IgD-negative memory B cell (primary cell): ENCODE data around the gene LAPTM5. TPM values are rescaled to one million over a fixed set of nuclear protein-coding genes. Genes with fewer than 3 reads are reported as not detected.
"Not testable (repeated sequence)": the region's sequence is repeated elsewhere in the genome, so short reads cannot be mapped to it uniquely, and the experiment has no call there.

Experiments
- H3K27ac Mint-ChIP-seq, 3 donors: one replicate each; pipeline ENCODE4 v1.8.0; 2020 to 2022; ENCODE audit warnings: mild to moderate bottlenecking in 3 of 3, mixed read lengths in 3 of 3, moderate library complexity in 1 of 3
- H3K27me3 Mint-ChIP-seq: one replicate; pipeline ENCODE4 v1.8.0; 2021; ENCODE audit warnings: mixed read lengths
- H3K36me3 Mint-ChIP-seq: one replicate; pipeline ENCODE4 v1.8.0; 2020; ENCODE audit warnings: mild to moderate bottlenecking, mixed read lengths
- H3K4me1 Mint-ChIP-seq, 3 donors: one replicate each; pipeline ENCODE4 v1.8.0; 2020 to 2022; ENCODE audit warnings: mixed read lengths in 3 of 3, mild to moderate bottlenecking in 1 of 3
- H3K4me3 Mint-ChIP-seq, 4 donors: one replicate each; pipeline ENCODE4 v1.8.0; 2020 to 2022; ENCODE audit warnings: mild to moderate bottlenecking in 4 of 4, mixed read lengths in 4 of 4, moderate library complexity in 3 of 4
- H3K9me3 Mint-ChIP-seq, 3 donors: one replicate each; pipeline ENCODE4 v1.8.0; 2020 to 2021; ENCODE audit warnings: mixed read lengths in 3 of 3, mild to moderate bottlenecking in 1 of 3
- polyA plus RNA-seq: library from polyadenylated mRNA; unstranded; fragments of 300-500 nt; fragmentation: Illumina TruSeq; gene quantifications from one replicate; pipeline ENCODE4 v1.2.3, GENCODE V29; 2021

LAPTM5 gene
- polyA plus RNA-seq, 1 donor from 2014 or later = 1,002 TPM

DNA sequence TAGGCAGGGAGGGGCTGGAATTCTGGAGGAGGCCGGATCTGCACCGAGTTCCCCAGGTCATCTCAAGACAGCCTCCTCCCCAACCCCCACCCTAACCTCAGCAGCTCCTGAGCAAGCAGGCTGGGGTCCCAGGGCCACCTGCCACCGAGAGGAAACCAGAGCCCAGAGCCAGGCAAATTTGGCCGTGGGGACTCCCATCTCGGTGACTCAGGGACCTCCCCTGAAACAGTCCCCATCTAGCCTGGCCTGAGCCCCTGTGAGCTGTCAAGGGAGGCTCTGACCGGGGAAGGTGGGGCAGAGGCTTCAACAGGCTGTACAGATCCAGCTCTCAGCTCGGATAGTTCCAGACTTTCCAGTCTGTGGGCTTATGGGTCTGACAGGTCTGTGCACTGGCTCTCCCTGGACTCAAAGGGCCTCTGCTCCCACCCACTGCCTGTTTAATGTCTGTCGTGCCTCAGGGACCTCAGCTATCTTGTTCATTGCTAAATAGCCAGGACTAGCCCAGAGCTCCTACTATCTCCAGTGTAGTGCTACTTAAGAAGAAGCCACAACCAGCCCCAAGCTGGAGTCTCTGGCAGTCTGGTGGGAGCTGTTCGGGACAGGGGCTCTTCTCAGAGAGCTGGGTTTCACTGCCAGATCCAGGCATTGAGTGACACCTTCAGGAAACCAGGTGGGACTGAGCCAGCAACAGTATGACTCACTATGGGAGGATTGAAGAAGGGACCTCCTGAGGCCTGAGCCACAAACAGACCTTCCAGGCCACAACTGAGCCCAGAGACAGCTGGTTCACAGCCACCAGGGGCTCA, 59.8 kb downstream of the LAPTM5 start:
- Mint-ChIP-seq H3K4me3 (no peak overlapping the region), H3K9me3 (no peaks in the 10 kb centered on the region), H3K27me3 (peaks cover 13% of the 10 kb centered on the region), H3K36me3 (peaks cover 2% of the 10 kb centered on the region), H3K27ac (no peak overlapping the region), H3K4me1 (peaks cover 0 to 2% (median 0%) of the 10 kb centered on the region in 3 donors)

DNA sequence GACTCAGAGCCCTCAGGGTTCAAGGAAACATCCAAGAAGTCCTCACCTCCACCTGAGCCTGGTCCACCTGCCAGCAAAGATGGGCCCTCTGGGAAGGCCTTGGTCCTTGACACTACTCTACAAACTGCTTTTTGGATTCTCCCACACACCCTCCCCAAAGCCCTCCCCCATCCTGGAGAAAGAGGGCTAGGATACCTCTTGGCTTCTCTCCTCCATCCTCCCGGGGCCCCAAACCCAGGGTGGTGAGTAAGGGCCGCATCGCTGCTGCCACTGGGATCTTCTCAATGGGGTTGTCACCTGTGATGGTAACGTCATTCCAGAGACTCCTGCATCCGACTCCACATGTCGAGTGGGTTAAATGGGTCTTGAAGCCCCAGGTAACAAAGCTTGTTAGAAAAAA, 60.7 kb downstream of the LAPTM5 start:
- H3K27ac Mint-ChIP-seq = no peak overlapping the region
- H3K9me3 Mint-ChIP-seq = no peaks in the 10 kb centered on the region
- H3K4me3 Mint-ChIP-seq = no peak overlapping the region
- H3K4me1 Mint-ChIP-seq = peaks cover 0 to 6% (median 2%) of the 10 kb centered on the region in 3 donors
- H3K27me3 Mint-ChIP-seq = peaks cover 13% of the 10 kb centered on the region
- peaks cover 2% of the 10 kb centered on the region for H3K36me3 Mint-ChIP-seq

DNA sequence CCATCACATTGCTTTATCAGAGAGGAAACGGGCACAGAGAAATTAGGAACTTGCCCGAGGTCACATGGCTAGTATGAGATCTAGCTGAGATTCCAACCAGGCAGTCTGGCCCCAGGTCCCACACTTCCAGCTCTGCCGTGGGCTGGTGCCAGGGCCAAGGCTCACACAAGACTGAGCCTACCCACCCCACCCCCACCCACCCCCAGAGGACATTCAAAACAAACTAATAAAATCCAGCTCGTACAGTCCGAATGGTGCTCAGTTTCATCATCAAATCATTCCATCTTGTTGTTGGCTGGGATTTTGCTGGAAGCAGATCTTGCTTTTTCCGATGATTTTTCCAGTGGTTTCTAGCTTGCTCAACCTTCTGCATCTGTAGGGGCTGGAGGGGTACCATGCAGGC, 62.1 kb downstream of the LAPTM5 start:
- Mint-ChIP-seq H3K27ac (no peak overlapping the region), H3K4me1 (peaks cover 0 to 6% (median 2%) of the 10 kb centered on the region in 3 donors), H3K27me3 (peaks cover 13% of the 10 kb centered on the region), H3K9me3 (no peaks in the 10 kb centered on the region), H3K4me3 (no peak overlapping the region), H3K36me3 (peaks cover 2% of the 10 kb centered on the region)

DNA sequence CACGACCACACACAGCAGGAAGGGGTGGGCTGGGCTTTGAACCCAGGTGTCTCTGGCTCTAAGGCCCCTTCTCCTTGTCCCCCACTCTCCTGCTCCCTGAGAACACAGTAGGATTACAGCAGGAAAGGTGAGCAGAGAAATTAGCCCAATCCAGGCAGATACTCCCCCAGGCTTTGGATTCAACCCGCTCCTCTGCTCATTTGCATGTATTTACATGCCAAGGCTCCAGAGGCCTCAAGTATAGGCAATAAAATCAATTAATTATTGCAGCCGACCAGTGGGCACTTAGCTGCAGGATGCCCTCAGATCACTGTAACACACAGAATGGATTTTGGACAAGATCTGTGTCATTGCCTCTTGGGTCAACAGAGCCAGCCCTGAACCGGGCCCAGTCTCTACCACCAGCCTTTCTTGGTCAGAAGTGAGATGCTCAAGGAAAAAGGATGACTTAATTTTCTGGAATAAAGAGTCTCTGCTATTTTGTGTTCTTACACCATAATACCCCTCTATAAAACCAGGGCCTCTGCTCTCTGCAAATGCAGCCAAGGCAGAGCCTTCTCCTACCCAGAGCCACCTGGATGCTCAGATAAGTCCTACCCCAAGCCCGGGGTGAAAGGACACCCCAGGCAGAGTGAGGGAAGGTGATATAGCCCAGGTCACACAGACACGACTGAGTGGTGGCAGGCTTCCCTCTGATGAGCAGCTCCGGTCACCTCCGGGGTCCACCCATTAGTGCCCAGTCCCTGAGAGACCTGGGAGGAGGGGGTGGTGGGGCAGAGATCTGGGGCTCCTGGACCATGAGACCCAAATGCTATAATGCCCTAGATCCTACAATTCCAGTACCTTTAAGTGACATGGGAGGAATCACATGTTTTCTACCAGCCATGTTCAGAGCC, 63.0 kb downstream of the LAPTM5 start:
- Mint-ChIP-seq H3K36me3 (peaks cover 2% of the 10 kb centered on the region), H3K4me3 (no peak overlapping the region), H3K27me3 (peaks cover 14% of the 10 kb centered on the region), H3K4me1 (peaks cover 0 to 6% (median 2%) of the 10 kb centered on the region in 3 donors), H3K27ac (no peak overlapping the region), H3K9me3 (no peaks in the 10 kb centered on the region)

DNA sequence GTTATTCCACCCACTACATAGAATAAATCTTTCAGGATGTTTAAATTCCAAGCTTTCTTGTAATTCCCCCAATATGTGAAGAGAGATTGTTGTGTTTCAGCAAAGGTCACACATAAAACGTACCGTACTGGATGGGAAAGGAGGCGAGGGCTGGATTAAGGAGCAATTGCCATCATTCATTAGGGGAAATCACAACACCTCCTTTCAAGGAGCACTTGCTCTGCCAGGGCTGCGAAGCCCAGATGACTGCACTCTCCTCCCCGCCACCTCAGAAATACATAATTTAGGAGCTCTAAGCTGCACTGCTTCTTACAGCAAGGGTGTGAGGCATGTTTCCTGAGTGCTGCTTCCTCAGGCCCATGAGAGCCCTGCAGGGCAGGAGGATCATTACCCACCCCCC, 63.8 kb downstream of the LAPTM5 start:
- H3K27me3 Mint-ChIP-seq = peaks cover 18% of the 10 kb centered on the region
- H3K27ac Mint-ChIP-seq = no peak overlapping the region
- H3K9me3 Mint-ChIP-seq = no peaks in the 10 kb centered on the region
- H3K4me1 Mint-ChIP-seq = peaks cover 0 to 6% (median 2%) of the 10 kb centered on the region in 3 donors
- no peak overlapping the region for H3K4me3 Mint-ChIP-seq
- peaks cover 2% of the 10 kb centered on the region for H3K36me3 Mint-ChIP-seq

DNA sequence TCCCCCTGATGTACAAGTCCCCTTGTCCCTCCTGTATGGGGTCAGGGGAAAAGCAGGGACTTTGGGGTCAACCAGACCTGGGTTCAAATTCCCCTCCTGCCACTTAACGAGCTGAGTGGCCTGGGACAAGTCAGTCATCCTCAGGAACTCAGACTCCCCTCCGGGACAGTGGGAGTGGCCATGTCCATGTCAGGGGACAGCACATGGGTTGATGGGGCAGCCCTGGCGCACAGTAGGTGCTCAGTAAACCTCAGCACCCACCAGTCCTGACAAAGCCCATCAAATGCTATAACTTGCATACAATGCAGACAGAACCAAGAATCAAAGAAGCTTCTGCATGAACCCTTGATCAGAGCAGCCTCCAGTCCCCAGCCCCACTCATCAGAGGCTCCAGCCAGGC, 64.2 kb downstream of the LAPTM5 start:
- peaks cover 2% of the 10 kb centered on the region for H3K36me3 Mint-ChIP-seq
- no peak overlapping the region for H3K4me3 Mint-ChIP-seq
- peaks cover 0 to 6% (median 2%) of the 10 kb centered on the region in 3 donors for H3K4me1 Mint-ChIP-seq
- H3K27ac Mint-ChIP-seq = no peak overlapping the region
- H3K9me3 Mint-ChIP-seq = no peaks in the 10 kb centered on the region
- H3K27me3 Mint-ChIP-seq = peaks cover 18% of the 10 kb centered on the region

DNA sequence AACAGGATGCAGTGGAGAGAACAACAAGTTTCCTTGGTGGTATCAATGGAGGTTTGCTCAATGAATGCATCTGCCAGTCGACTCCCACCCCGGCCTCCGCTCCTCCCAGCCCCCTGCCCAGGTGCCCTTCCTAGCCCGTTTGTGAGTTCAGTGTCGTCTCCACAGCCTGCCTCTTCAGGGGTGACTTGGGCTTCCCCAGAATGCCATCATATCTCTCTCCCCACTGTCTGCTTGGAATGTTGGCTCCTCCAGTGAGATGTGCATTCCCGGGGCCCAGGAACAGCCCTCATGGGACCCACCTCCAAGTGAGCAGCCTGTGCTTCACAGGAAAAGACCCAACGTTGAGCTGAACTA, 64.6 kb downstream of the LAPTM5 start:
- peaks cover 2% of the 10 kb centered on the region for H3K36me3 Mint-ChIP-seq
- no peak overlapping the region for H3K4me3 Mint-ChIP-seq
- no peak overlapping the region for H3K27ac Mint-ChIP-seq
- peaks cover 0 to 6% (median 2%) of the 10 kb centered on the region in 3 donors for H3K4me1 Mint-ChIP-seq
- H3K27me3 Mint-ChIP-seq = peaks cover 18% of the 10 kb centered on the region
- H3K9me3 Mint-ChIP-seq = no peaks in the 10 kb centered on the region

DNA sequence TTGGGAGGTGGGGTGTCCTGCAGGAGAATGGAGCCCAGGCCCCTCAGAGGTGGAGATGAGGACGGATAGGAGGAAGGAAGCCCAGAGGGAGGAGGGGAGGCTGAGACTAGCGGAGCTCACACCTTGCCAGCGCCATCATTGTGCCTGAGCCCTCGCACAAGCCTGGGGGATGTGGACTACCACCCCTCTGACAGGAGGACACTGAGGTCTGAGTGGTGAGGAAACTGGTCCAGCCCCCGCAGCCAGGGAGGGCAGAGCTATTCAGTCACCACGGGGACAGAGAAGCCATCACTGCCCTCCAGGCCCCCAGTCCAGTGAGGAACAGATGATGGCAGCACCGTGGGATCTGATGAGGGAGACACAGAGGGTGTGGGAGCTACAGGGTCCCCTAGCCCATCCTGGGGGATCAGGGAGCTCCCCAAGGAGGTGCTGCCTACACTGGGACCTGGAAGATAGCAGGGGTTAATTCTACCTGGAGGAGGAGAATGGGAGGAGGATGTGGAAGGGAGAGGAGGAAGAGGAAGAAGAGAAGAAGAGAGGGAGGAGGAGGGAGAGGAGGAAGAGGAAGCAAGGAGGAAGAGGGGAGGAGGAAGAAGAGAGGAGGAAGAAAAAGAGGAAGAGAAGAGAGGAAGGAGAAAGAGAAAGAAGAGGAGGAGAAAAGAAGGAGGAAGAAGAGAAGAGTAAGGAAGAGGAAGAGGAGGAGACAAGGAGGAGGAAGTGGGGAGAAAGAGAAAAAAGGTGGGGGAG, 65.2 kb downstream of the LAPTM5 start:
- Mint-ChIP-seq H3K27ac (no peak overlapping the region), H3K27me3 (peaks cover 20% of the 10 kb centered on the region), H3K9me3 (no peaks in the 10 kb centered on the region), H3K4me3 (peak overlapping the region in 1 of 4 donors; percentile 60), H3K4me1 (peaks cover 0 to 8% (median 2%) of the 10 kb centered on the region in 3 donors), H3K36me3 (peaks cover 2% of the 10 kb centered on the region)

DNA sequence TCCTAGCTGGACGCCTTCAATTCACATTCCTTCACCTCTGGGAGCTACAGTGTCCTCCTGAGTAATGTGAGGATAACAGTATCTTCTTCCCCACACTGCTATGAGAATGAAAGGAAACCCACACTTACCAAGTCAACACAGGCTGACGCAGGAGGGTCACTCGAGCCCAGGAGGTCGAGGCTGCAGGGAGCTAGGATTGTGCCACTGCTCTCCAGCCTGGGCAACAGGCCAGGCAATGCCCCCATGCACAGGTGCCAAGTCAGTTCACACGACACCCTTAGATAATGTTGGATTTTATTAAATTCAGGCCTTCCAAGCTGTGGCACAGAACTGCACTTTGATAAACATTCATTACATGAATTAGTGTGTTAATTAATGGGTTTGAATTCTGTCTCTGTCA, 66.1 kb downstream of the LAPTM5 start:
- H3K9me3 Mint-ChIP-seq = no peaks in the 10 kb centered on the region
- no peak overlapping the region for H3K4me3 Mint-ChIP-seq
- peaks cover 20% of the 10 kb centered on the region for H3K27me3 Mint-ChIP-seq
- peaks cover 2% of the 10 kb centered on the region for H3K36me3 Mint-ChIP-seq
- H3K27ac Mint-ChIP-seq = no peak overlapping the region
- peaks cover 0 to 9% (median 2%) of the 10 kb centered on the region in 3 donors for H3K4me1 Mint-ChIP-seq

DNA sequence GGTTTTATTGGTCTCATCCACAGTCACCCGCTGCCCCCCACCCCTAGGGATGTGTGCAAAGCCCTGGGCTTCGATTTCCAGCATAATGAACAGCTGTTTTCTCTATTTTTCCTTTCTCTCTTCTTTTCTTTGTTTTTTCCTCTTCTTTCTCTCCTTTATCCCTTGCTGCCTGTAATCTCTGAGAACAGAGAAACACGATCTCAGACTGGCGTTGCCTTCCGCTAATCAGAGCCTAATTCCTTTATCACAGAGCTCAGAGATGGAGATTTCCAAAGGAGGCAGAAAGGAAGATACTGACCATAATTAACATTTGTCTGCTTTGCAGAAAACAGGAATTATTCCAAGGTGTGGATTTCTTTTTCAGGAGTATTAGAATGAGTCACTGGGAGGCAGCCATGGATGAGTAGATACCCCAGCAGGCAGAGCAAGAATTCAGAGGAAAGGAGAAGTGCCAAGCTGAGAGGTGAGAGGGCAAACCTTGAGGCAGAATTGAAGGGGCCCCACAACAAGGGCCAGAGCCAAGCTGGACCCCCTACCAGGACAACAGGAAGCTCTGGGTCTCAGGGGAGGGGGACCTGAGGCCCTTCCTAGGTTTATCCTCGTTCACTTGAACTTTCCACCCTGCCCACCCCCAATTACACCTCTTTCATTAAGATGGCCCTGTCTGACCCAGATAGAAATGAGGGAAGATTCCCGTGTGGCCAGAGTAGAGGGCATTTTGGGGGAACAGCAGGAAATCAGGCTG, 67.5 kb downstream of the LAPTM5 start:
- Mint-ChIP-seq H3K9me3 (no peaks in the 10 kb centered on the region), H3K36me3 (no peaks in the 10 kb centered on the region), H3K27ac (no peak overlapping the region), H3K4me1 (peaks cover 0 to 9% (median under 1%) of the 10 kb centered on the region in 3 donors), H3K4me3 (no peak overlapping the region), H3K27me3 (peaks cover 19% of the 10 kb centered on the region)

DNA sequence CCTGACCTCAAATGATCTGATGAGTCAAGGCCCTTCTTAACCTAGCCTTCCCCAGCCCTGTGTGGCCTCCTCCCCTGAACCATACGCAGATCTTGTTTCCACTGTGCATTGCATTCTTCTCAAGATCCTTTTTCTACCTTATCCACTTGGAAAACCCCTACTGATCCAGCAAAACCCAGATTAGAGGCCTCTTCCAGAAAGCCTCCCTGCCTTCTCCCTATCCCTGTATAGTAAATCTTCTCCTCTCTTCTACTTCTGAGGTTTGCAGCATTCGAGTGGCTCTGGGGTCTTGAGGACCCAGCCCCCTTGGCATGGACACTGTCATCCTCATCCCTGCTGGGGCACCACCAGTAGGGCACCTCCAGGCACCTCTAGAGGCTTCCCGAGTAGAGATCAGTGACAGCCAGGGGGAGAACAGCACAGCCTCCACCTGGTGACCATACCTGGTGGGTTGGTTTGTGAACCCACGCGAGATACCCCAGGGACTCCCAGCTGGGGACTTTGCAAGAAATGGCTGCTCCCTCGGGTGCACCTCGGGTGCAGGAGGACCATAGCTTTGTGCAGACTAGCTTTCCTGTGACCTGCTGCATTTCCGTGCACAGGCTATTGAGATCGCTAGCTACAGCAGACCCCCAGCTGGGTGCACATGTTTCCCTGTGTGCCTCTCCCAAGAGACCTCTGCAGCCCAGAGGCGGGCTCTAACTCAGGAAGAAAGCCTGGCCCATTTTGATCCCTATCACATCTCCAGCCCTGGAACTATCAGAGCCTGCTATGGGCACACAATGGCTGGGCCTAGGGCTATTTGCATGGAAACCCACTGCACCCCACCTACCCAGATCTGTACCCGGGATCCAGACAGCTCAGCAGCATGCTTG, 68.4 kb downstream of the LAPTM5 start:
- H3K4me1 Mint-ChIP-seq = peaks cover 0 to 9% (median 0%) of the 10 kb centered on the region in 3 donors
- peaks cover 2% of the 10 kb centered on the region for H3K36me3 Mint-ChIP-seq
- H3K4me3 Mint-ChIP-seq = no peak overlapping the region
- H3K27me3 Mint-ChIP-seq = peaks cover 27% of the 10 kb centered on the region
- peak overlapping the region in 1 of 3 donors; percentile 69 for H3K27ac Mint-ChIP-seq
- no peaks in the 10 kb centered on the region for H3K9me3 Mint-ChIP-seq

DNA sequence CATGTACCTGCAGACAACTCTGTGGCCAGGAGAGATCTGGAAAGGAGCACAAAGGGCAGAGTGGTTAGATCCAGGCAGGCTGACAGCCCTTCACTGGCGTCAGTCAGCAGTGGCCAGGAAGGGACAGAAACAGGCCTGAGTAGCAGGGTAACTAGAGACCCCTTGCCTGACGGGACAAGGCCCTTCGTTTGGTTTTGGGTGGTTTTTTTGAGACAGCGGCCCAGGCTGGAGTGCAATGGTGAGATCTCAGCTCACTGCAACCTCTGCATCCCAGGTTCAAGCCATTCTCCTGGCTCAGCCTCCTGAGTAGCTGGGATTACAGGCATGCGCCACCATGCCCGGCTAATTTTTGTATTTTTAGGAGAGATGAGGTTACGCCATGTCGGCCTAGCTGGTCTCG, 69.1 kb downstream of the LAPTM5 start:
- Mint-ChIP-seq H3K27me3 (peaks cover 32% of the 10 kb centered on the region), H3K4me3 (peak overlapping the region in 1 of 4 donors; percentile 52)
- not testable (repeated sequence) for H3K27ac Mint-ChIP-seq, H3K9me3 Mint-ChIP-seq, H3K36me3 Mint-ChIP-seq, H3K4me1 Mint-ChIP-seq

DNA sequence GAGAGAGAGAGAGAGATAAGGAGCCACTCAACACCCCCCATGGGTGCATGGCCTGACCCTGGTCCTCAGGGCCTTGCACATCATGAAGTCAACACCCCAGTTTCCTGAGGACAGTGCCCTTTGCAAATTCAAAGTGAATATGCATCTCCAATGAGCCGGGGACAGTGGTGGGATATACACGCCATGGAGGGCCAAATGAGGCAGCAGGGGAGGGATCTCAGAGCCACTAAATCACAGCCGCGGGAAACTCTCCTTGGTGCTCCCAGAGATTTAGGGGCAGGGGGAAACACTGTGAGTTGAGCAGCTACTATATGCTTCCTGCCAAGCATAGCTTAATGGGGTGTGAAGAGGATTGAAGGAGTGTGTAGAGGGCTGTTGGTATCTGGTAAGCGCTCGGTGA, 69.7 kb downstream of the LAPTM5 start:
- peaks cover 0 to 9% (median 0%) of the 10 kb centered on the region in 3 donors for H3K4me1 Mint-ChIP-seq
- peaks cover 31% of the 10 kb centered on the region for H3K27me3 Mint-ChIP-seq
- H3K9me3 Mint-ChIP-seq = no peaks in the 10 kb centered on the region
- H3K27ac Mint-ChIP-seq = no peak overlapping the region
- H3K36me3 Mint-ChIP-seq = peaks cover 4% of the 10 kb centered on the region
- no peak overlapping the region for H3K4me3 Mint-ChIP-seq
